Stimulated activated naive B cell treated with anti-CD40 and anti-IgM and Interleukin-4, amounts not matched to agents 10 μg/mL and 1 μg/mL and 100 μg/mL, for 72 hours (primary cell): Measurements from ENCODE around the gene MAP4K2.
A peak's percentile ranks its signal among the peaks of the same experiment; 100 is the strongest.

ENCODE experiments used
- ATAC-seq, 2 donors: fragments of 150-1000 bp; cut with Tn5 transposase; replicated peaks; 2 replicates each; pipeline ENCODE4 v1.10.0; 2021; ENCODE audit warnings: moderate library complexity in 1 of 2
- DNase-seq: peaks from one replicate; pipeline ENCODE4 v3.0.0; 2021
- H3K27ac Mint-ChIP-seq: one replicate; pipeline ENCODE4 v1.8.0; 2022; ENCODE audit warnings: mild to moderate bottlenecking, mixed read lengths
- H3K27me3 Mint-ChIP-seq, 2 donors: one replicate each; pipeline ENCODE4 v1.8.0; 2022; ENCODE audit warnings: mixed read lengths in 2 of 2
- H3K36me3 Mint-ChIP-seq, 2 donors: one replicate each; pipeline ENCODE4 v1.8.0; 2022; ENCODE audit warnings: mixed read lengths in 2 of 2, mild to moderate bottlenecking in 1 of 2
- H3K4me1 Mint-ChIP-seq, 2 donors: one replicate each; pipeline ENCODE4 v1.8.0; 2022; ENCODE audit warnings: mixed read lengths in 2 of 2, mild to moderate bottlenecking in 1 of 2
- H3K4me3 Mint-ChIP-seq, 2 donors: one replicate each; pipeline ENCODE4 v1.8.0; 2022; ENCODE audit warnings: mild to moderate bottlenecking in 2 of 2, mixed read lengths in 2 of 2, moderate library complexity in 1 of 2
- H3K9me3 Mint-ChIP-seq, 2 donors: one replicate each; pipeline ENCODE4 v1.8.0; 2022; ENCODE audit warnings: mixed read lengths in 2 of 2, mild to moderate bottlenecking in 1 of 2

The MAP4K2 gene

DNA sequence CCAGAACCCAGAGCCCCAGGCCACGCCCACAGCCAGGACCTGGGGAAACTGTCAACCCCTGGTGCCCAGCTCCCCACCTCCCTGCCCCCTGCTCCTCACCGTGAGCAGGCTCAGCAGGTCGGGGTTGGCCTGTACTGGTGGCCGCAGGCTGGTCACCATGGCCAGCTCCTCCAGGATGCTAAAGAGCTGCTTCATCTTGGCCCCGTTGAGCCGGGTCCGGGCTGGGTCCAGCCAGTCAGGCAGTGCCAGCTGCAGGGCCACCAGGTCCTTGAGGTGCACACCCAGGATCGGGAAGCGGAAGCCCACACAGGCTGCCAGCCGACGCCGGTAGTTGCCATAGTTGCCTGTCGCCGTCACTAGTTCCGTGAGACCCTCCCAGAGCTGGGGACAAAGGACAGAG lies 66.4 kb downstream of the MAP4K2 start:
- DNase-seq (no peak), ATAC-seq (no peak)
- Mint-ChIP-seq H3K27me3 (no peaks in the 10 kb centered on the region), H3K27ac (peak overlapping the region; percentile 22), H3K9me3 (no peaks in the 10 kb centered on the region), H3K36me3 (peaks cover 6 to 12% of the 10 kb centered on the region in 2 donors), H3K4me3 (no peak overlapping the region), H3K4me1 (peaks cover 38 to 59% of the 10 kb centered on the region in 2 donors)

DNA sequence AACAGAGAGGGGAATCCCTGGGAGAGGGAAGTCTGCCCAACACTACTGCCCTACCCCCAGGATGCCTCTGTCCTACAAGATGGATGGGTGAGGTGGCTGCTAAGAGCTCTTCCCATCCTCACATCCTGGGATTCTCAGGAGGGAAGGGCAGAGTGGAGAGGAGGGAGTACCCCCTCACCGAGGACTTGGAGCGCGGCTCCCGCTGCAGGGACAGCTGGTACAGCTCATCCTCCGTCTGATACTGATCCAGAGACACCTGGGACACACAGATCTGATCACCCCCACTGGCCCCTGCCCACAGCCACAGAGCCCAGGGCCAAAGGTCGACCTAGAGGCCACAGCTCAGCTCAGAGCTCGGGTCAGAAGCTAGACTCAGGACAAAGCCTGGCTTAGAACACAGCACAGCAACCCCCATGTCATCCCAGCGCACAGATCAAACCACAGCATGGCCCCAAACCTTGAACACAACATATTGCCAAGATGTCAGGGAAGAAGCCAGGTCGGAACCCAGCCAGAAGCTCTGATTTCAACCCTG lies 67.2 kb downstream of the MAP4K2 start:
- peaks cover 6 to 12% of the 10 kb centered on the region in 2 donors for H3K36me3 Mint-ChIP-seq

More for the DNA sequence above, 67.2 kb downstream of the MAP4K2 start:
- no peak overlapping the region for H3K4me3 Mint-ChIP-seq
- DNase-seq: no peak
- ATAC-seq: peak in 1 of 2 donors; percentile 57
- peaks cover 32 to 56% of the 10 kb centered on the region in 2 donors for H3K4me1 Mint-ChIP-seq
- no peaks in the 10 kb centered on the region for H3K9me3 Mint-ChIP-seq
- H3K27me3 Mint-ChIP-seq: no peaks in the 10 kb centered on the region
- H3K27ac Mint-ChIP-seq: peak overlapping the region; percentile 79
